ENCODE results near the gene ANKH.

- TF ChIP-seq CREB1 (IDR thresholded peaks at IDR 0.05; ENCODE audit: low read depth) = no peak
- no peak for TF ChIP-seq TAF1 (IDR thresholded peaks at IDR 0.05; ENCODE audit: low read depth)
- TF ChIP-seq REST (IDR thresholded peaks at IDR 0.05; ENCODE audit: low read depth) = no peak
- no peak for TF ChIP-seq ZBTB7A (IDR thresholded peaks at IDR 0.05; ENCODE audit: low read depth)
- no peak for TF ChIP-seq CEBPB (IDR thresholded peaks at IDR 0.05)
- no peak for TF ChIP-seq RAD21 (IDR thresholded peaks at IDR 0.05; ENCODE audit: low read depth)
- TF ChIP-seq YY1 (IDR thresholded peaks at IDR 0.05; ENCODE audit: low read depth) = no peak
- TF ChIP-seq EP300 (IDR thresholded peaks at IDR 0.05; ENCODE audit: borderline replicate concordance) = no peak
- TF ChIP-seq MAX (IDR thresholded peaks at IDR 0.05) = no peak
- no peak for TF ChIP-seq TCF12 (IDR thresholded peaks at IDR 0.05; ENCODE audit: low read depth)
- no peak for TF ChIP-seq FOXM1 (IDR thresholded peaks at IDR 0.05; ENCODE audit: borderline replicate concordance, low read depth)
Observed at GRCh38 chr5:14759744-14760547, 111.6 kb downstream of the ANKH start.

Measured in Ishikawa (cell line).